B cell (primary cell): Measurements from ENCODE around the gene SCPEP1. TPM values are rescaled to one million over a fixed set of nuclear protein-coding genes. Genes with fewer than 3 reads are reported as not detected.

Experiments used
- ATAC-seq: fragments of 200-7000 bp; cut with Tn5 transposase; one replicate; pipeline ENCODE4 v1.10.0; 2021; ENCODE audit warnings: low read depth, mild to moderate bottlenecking, moderate number of reproducible peaks, moderate library complexity
- CTCF ChIA-PET: fragments of 350-600 bp; sonication (Branson Sonifier 250); formaldehyde crosslinking; loops from one replicate; lab custom pipeline; 2021; ENCODE audit warnings: antibody characterized with exemption, inconsistent platforms; lab: Charles Lee
- POLR2A ChIA-PET: fragments of 350-600 bp; sonication (Branson Sonifier 250); formaldehyde crosslinking; loops from one replicate; lab custom pipeline; 2021; ENCODE audit warnings: antibody characterized with exemption; lab: Charles Lee
- DNase-seq: peaks from one replicate; pipeline ENCODE4 v3.0.0; 2013
- H2AFZ ChIP-seq: 2 replicates; pipeline ENCODE4 v1.6.1; 2012; ENCODE audit warnings: mild to moderate bottlenecking, low read depth, low read length; ENCODE audit not compliant: insufficient read depth, poor library complexity, severe bottlenecking
- H3K27ac ChIP-seq, 2 donors: 1 replicate in 1 of 2; 2 replicates in 1 of 2; pipeline ENCODE4 v1.5.1; 2012 to 2013; ENCODE audit warnings: low read length in 2 of 2, mild to moderate bottlenecking in 2 of 2, moderate library complexity in 1 of 2
- H3K27me3 ChIP-seq, 4 experiments: fragments of 200-600 bp in 1 of 4; sonication (generic) in 1 of 4; replicated peaks in 1 of 4; 1 replicate in 2 of 4; 2 replicates in 2 of 4; pipeline versions ENCODE4 v1.6.1 to v1.7.0; 2013 to 2016; ENCODE audit warnings: low read length in 3 of 4, mild to moderate bottlenecking in 2 of 4, mixed read lengths in 1 of 4, moderate library complexity in 1 of 4; ENCODE audit not compliant: insufficient read depth in 4 of 4, control insufficient read depth in 3 of 4; ENCODE audit errors: control extremely low read depth in 1 of 4
- H3K36me3 ChIP-seq, 2 experiments: replicated peaks in 1 of 2; 1 replicate in 1 of 2; 2 replicates in 1 of 2; pipeline versions ENCODE4 v1.6.1 to v1.7.1; 2013; ENCODE audit warnings: low read length in 1 of 2; ENCODE audit not compliant: insufficient read depth in 2 of 2, control insufficient read depth in 1 of 2; ENCODE audit errors: control extremely low read depth in 1 of 2, extremely low read depth in 1 of 2
- H3K4me1 ChIP-seq, 2 donors: fragments of 200-600 bp in 1 of 2; sonication (generic) in 1 of 2; 1 replicate in 1 of 2; 2 replicates in 1 of 2; pipeline versions ENCODE4 v1.5.1 to v1.6.1; 2013 to 2017; ENCODE audit warnings: low read length in 2 of 2; ENCODE audit not compliant: control insufficient read depth in 2 of 2, insufficient read depth in 2 of 2
- H3K4me2 ChIP-seq: replicated peaks from 2 replicates; pipeline ENCODE3; 2012; ENCODE audit warnings: mild to moderate bottlenecking, low read depth, low read length; ENCODE audit not compliant: poor library complexity, severe bottlenecking
- H3K4me3 ChIP-seq, 5 experiments: fragments of 200-600 bp in 1 of 5; sonication (generic) in 1 of 5; 1 replicate in 3 of 5; 2 replicates in 2 of 5; pipeline versions ENCODE4 v1.5.1 to v1.7.0; 2011 to 2016; ENCODE audit warnings: low read length in 4 of 5, mild to moderate bottlenecking in 4 of 5, low read depth in 2 of 5, control low read depth in 1 of 5, moderate library complexity in 1 of 5; ENCODE audit not compliant: insufficient read depth in 1 of 5; ENCODE audit errors: control extremely low read depth in 1 of 5, extremely low read depth in 1 of 5
- H3K79me2 ChIP-seq: fragments of 200-600 bp; sonication (generic); one replicate; pipeline ENCODE4 v1.6.0; 2016; ENCODE audit warnings: low read length; ENCODE audit not compliant: control insufficient read depth, insufficient read depth
- H3K9ac ChIP-seq: fragments of 200-600 bp; sonication (generic); 2 replicates; pipeline ENCODE4 v1.6.1; 2017; ENCODE audit warnings: mild to moderate bottlenecking, low read length, moderate library complexity
- H3K9me3 ChIP-seq, 3 donors: one replicate each; pipeline versions ENCODE4 v1.6.1 to v1.7.1; 2013; ENCODE audit warnings: low read length in 2 of 3; ENCODE audit not compliant: control insufficient read depth in 2 of 3, insufficient read depth in 1 of 3; ENCODE audit errors: control extremely low read depth in 1 of 3
- H4K20me1 ChIP-seq: 2 replicates; pipeline ENCODE4 v1.6.0; 2012; ENCODE audit warnings: mild to moderate bottlenecking, low read length; ENCODE audit not compliant: insufficient read depth, control insufficient read depth, poor library complexity, severe bottlenecking
- H3K27ac Mint-ChIP-seq: one replicate; pipeline ENCODE4 v1.8.0; 2021; ENCODE audit warnings: mixed read lengths
- H3K27me3 Mint-ChIP-seq: one replicate; pipeline ENCODE4 v1.8.0; 2021; ENCODE audit warnings: mixed read lengths
- H3K4me1 Mint-ChIP-seq: one replicate; pipeline ENCODE4 v1.8.0; 2021; ENCODE audit warnings: mixed read lengths
- H3K4me3 Mint-ChIP-seq: one replicate; pipeline ENCODE4 v1.8.0; 2021; ENCODE audit warnings: mixed read lengths
- H3K9me3 Mint-ChIP-seq: one replicate; pipeline ENCODE4 v1.8.0; 2022; ENCODE audit warnings: mixed read lengths; ENCODE audit not compliant: insufficient read depth
- CTCF ChIP-seq: fragments of 200-600 bp; IDR thresholded peaks from one replicate; pipeline ENCODE4 v1.8.0; 2022; ENCODE audit warnings: antibody characterized with exemption, mild to moderate bottlenecking
- EZH2 ChIP-seq: IDR thresholded peaks from 2 replicates; pipeline ENCODE4 v1.6.1; 2012; ENCODE audit warnings: borderline replicate concordance, low read depth, mild to moderate bottlenecking, moderate library complexity, low read length; ENCODE audit not compliant: insufficient read depth, poor library complexity, severe bottlenecking
- WGBS: methylation state at CpG from one replicate; pipeline ENCODE4 v1.1.5; 2013; ENCODE audit warnings: missing lambda C conversion rate; ENCODE audit not compliant: insufficient coverage; 5-methylcytosine and 5-hydroxymethylcytosine counted together
- intact Hi-C: fragments of 100-400 bp; cut with micrococcal nuclease; formaldehyde crosslinking; loops from one replicate; pipeline ENCODE4 v1.10.0; 2022
- polyA plus RNA-seq: library from polyadenylated mRNA; depleted of rRNA; stranded (reverse); fragments of >200 nt; gene quantifications from 2 replicates; pipeline ENCODE4 v1.2.3, GENCODE V29; 2012
- total RNA-seq, 2 donors: library from RNA; stranded (reverse); fragments of 120-200 nt in 1 of 2; gene quantifications; 1 replicate in 1 of 2; 2 replicates in 1 of 2; pipeline versions ENCODE4 v1.2.3 to v1.2.4, GENCODE V29; 2013 to 2022

The SCPEP1 gene
- total and polyA plus RNA-seq, 2 donors (not counting 1 experiment from before 2014, with no cell fraction given), result 66.6 to 121 TPM

DNA sequence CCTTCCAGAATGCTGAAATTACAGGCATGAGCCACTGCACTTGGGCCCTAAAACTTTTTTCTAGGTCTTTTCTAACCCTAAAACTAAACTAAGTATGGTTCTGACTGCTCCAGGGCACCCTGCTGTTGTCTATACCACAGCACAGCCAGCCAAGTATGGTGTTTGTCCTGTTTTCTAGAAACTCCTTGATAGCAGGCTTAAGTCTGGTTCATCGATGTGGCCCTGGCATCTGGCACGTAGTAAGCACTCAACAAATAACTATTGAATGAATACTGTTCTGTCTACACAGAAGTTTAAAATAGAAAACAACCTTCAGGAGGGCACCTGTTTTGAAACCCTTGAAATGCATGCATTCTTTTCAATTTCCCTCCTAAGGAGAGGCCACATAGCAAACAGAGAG is 62.6 kb downstream of the SCPEP1 start:
- Histone ChIP-seq H3K79me2 (no peaks in the 10 kb centered on the region), H3K27ac (no peak overlapping the region), H2AFZ (no peak overlapping the region), H3K36me3 (no peaks in the 10 kb centered on the region), H3K27me3 (peaks cover 0 to 28% (median 14%) of the 10 kb centered on the region in 4 experiments), H3K4me2 (no peak overlapping the region), H3K9ac (no peak overlapping the region), H4K20me1 (no peaks in the 10 kb centered on the region), H3K4me3 (no peak overlapping the region), H3K9me3 (peaks cover 0 to 3% (median 1%) of the 10 kb centered on the region in 3 donors), H3K4me1 (peaks cover 3 to 4% of the 10 kb centered on the region in 2 donors)
- Mint-ChIP-seq H3K27ac (no peak overlapping the region), H3K27me3 (peaks cover 47% of the 10 kb centered on the region), H3K4me3 (no peak overlapping the region), H3K9me3 (no peaks in the 10 kb centered on the region), H3K4me1 (peaks cover 5% of the 10 kb centered on the region)
- no CpG with 5 or more reads among the region's 2 CpGs for WGBS
- no peak for ATAC-seq
- intact Hi-C loops, result no loop called here
- TF ChIP-seq CTCF (no peak), EZH2 (no peak)
- CTCF ChIA-PET, result no interaction called here
- no peak for DNase-seq
- POLR2A ChIA-PET, result no interaction called here

GRCh38 chr17:57043276-57043675 is 65.3 kb downstream of the SCPEP1 start:
- no peak overlapping the region for H3K4me3 ChIP-seq
- H3K27me3 Mint-ChIP-seq, result peaks cover 41% of the 10 kb centered on the region
- ChIA-PET POLR2A (no interaction called here), CTCF (no interaction called here)
- DNase-seq (no peak), ATAC-seq (no peak)
- no peak overlapping the region for H3K9ac ChIP-seq
- WGBS, result 92% methylated on average over 3 of the region's 4 CpGs
- H3K27ac Mint-ChIP-seq, result no peak overlapping the region
- H3K79me2 ChIP-seq, result no peaks in the 10 kb centered on the region
- no peak overlapping the region for H2AFZ ChIP-seq
- H3K9me3 ChIP-seq, result peaks cover 0 to 8% (median 1%) of the 10 kb centered on the region in 3 donors
- no peak overlapping the region for H3K4me2 ChIP-seq
- intact Hi-C loops, result no loop called here
- H3K27me3 ChIP-seq, result peaks cover 0 to 29% (median 20%) of the 10 kb centered on the region in 4 experiments
- H3K4me1 Mint-ChIP-seq, result peaks cover 18% of the 10 kb centered on the region
- no peak overlapping the region for H3K27ac ChIP-seq
- TF ChIP-seq EZH2 (no peak), CTCF (no peak)
- no peaks in the 10 kb centered on the region for H3K36me3 ChIP-seq
- H4K20me1 ChIP-seq, result no peaks in the 10 kb centered on the region
- H3K4me3 Mint-ChIP-seq, result no peak overlapping the region
- H3K9me3 Mint-ChIP-seq, result no peaks in the 10 kb centered on the region
- peaks cover 24 to 26% of the 10 kb centered on the region in 2 donors for H3K4me1 ChIP-seq
